Uterus (tissue), 2 donors: ENCODE measurements around the gene AGPS.

ENCODE experiments used
- CTCF ChIP-seq, 4 experiments: fragments of 200-600 bp in 2 of 4; fragments of 450-650 bp in 2 of 4; sonication (generic) in 2 of 4; IDR thresholded peaks; one replicate each; pipeline ENCODE4 v1.5.1; 2016 to 2019; ENCODE audit warnings: antibody characterized with exemption in 4 of 4, mild to moderate bottlenecking in 2 of 4, moderate library complexity in 1 of 4
- POLR2A ChIP-seq, 2 donors: fragments of 450-650 bp; IDR thresholded peaks; one replicate each; pipeline ENCODE4 v1.6.1; 2016; ENCODE audit warnings: antibody characterized with exemption in 2 of 2, mild to moderate bottlenecking in 1 of 2, moderate library complexity in 1 of 2

- TF ChIP-seq CTCF (IDR thresholded peaks at IDR 0.05) (no peak), POLR2A (IDR thresholded peaks at IDR 0.05) (no peak)
Observed at GRCh38 chr2:177352441-177353186, 40.0 kb upstream of the AGPS start.
